ENCODE data around the gene CLSTN2.

- TF ChIP-seq CTCF (conservative IDR thresholded peaks at IDR 0.05; ENCODE audit: low read depth, low read length), result no peak
- TF ChIP-seq MXI1 (IDR thresholded peaks at IDR 0.05; ENCODE audit: borderline replicate concordance, low read depth, low read length), result no peak
- TF ChIP-seq POLR2A (IDR thresholded peaks at IDR 0.05; ENCODE audit: low read depth, low read length), result no peak
- no peak for TF ChIP-seq RFX5 (IDR thresholded peaks at IDR 0.05; ENCODE audit: low read depth, low read length)
- no peak for TF ChIP-seq ELK1 (IDR thresholded peaks at IDR 0.05; ENCODE audit: borderline replicate concordance, low read depth, low read length)
- TF ChIP-seq FOS (IDR thresholded peaks at IDR 0.05; ENCODE audit: low read depth, low read length), result no peak
- TF ChIP-seq SMC3 (IDR thresholded peaks at IDR 0.05; ENCODE audit: low read depth, low read length), result no peak
- no peak for TF ChIP-seq NFE2L2 (IDR thresholded peaks at IDR 0.05; ENCODE audit: low read depth, low read length)
- no peak for TF ChIP-seq BHLHE40 (IDR thresholded peaks at IDR 0.05; ENCODE audit: low read depth, low read length)
- TF ChIP-seq CEBPB (IDR thresholded peaks at IDR 0.05; ENCODE audit: low read depth, low read length), result no peak
- TF ChIP-seq CHD1 (IDR thresholded peaks at IDR 0.05; ENCODE audit: low read depth, low read length), result no peak
Measured at GRCh38 chr3:140536926-140537726, 602.1 kb downstream of the CLSTN2 start.

Data from IMR-90 (cell line).